GM23338 (cell line): ENCODE results near the gene PLS1. TPM values are rescaled to one million over a fixed set of nuclear protein-coding genes. Genes with fewer than 3 reads are reported as not detected.

ENCODE experiments used
- ATAC-seq: fragments of 200-7000 bp; cut with Tn5 transposase; 3 replicates; pipeline ENCODE4 v1.9.1; 2020
- DNase-seq: peaks from one replicate; pipeline ENCODE4 v3.0.0-alpha.2; 2015; ENCODE audit warnings: low spot score
- H2AFZ ChIP-seq: fragments of 200-600 bp; sonication (generic); 2 replicates; pipeline ENCODE4 v1.8.0; 2016; ENCODE audit warnings: antibody characterized with exemption, mild to moderate bottlenecking, moderate library complexity
- H3F3A ChIP-seq: fragments of 200-600 bp; sonication (generic); replicated peaks from 2 replicates; pipeline ENCODE4 v1.8.0; 2017; ENCODE audit warnings: antibody characterized with exemption, mixed run types, low read depth
- H3K27ac ChIP-seq: fragments of 200-600 bp; sonication (generic); 2 replicates; pipeline ENCODE4 v1.6.1; 2016; ENCODE audit warnings: low read depth
- H3K27me3 ChIP-seq: fragments of 200-600 bp; sonication (generic); 2 replicates; pipeline ENCODE4 v1.8.0; 2016; ENCODE audit warnings: mild to moderate bottlenecking, mixed run types, moderate library complexity; ENCODE audit not compliant: insufficient read depth
- H3K36me3 ChIP-seq: fragments of 200-600 bp; sonication (generic); 2 replicates; pipeline ENCODE4 v1.8.0; 2016; ENCODE audit warnings: mild to moderate bottlenecking; ENCODE audit not compliant: insufficient read depth
- H3K4me1 ChIP-seq: fragments of 200-600 bp; sonication (generic); 2 replicates; pipeline ENCODE4 v1.8.0; 2016; ENCODE audit warnings: mild to moderate bottlenecking, moderate library complexity; ENCODE audit not compliant: insufficient read depth
- H3K4me2 ChIP-seq: fragments of 200-600 bp; sonication (generic); 2 replicates; pipeline ENCODE4 v1.7.1; 2017; ENCODE audit warnings: mixed run types
- H3K4me3 ChIP-seq: fragments of 200-600 bp; sonication (generic); 2 replicates; pipeline ENCODE4 v1.6.1; 2016; ENCODE audit warnings: mixed run types
- H3K79me2 ChIP-seq: fragments of 200-600 bp; sonication (generic); replicated peaks from 2 replicates; pipeline ENCODE4 v1.8.0; 2017; ENCODE audit warnings: mild to moderate bottlenecking; ENCODE audit not compliant: insufficient read depth
- H3K9me2 ChIP-seq: fragments of 200-600 bp; sonication (generic); 2 replicates; pipeline ENCODE4 v1.8.0; 2017; ENCODE audit not compliant: insufficient read depth
- H4K20me1 ChIP-seq: fragments of 200-600 bp; sonication (generic); replicated peaks from 2 replicates; pipeline ENCODE4 v1.8.0; 2017; ENCODE audit warnings: mild to moderate bottlenecking; ENCODE audit not compliant: insufficient read depth
- H3K27ac Mint-ChIP-seq: 2 replicates; pipeline ENCODE4 v1.8.0; 2020; ENCODE audit warnings: inconsistent platforms, mild to moderate bottlenecking, moderate library complexity, mixed read lengths
- H3K27me3 Mint-ChIP-seq: 3 replicates; pipeline ENCODE4 v1.8.0; 2022; ENCODE audit warnings: low read depth, mild to moderate bottlenecking, moderate library complexity, mixed read lengths, inconsistent platforms; ENCODE audit not compliant: insufficient read depth, poor library complexity
- H3K36me3 Mint-ChIP-seq: 3 replicates; pipeline ENCODE4 v1.8.0; 2021; ENCODE audit warnings: low read depth, mild to moderate bottlenecking, inconsistent platforms, moderate library complexity, mixed read lengths
- H3K4me1 Mint-ChIP-seq: 3 replicates; pipeline ENCODE4 v1.8.0; 2020; ENCODE audit warnings: mild to moderate bottlenecking, inconsistent platforms, mixed read lengths
- H3K4me3 Mint-ChIP-seq: 3 replicates; pipeline ENCODE4 v1.8.0; 2021; ENCODE audit warnings: moderate library complexity, mild to moderate bottlenecking, inconsistent platforms, mixed read lengths
- H3K9me3 Mint-ChIP-seq: 3 replicates; pipeline ENCODE4 v1.8.0; 2020; ENCODE audit warnings: moderate library complexity, mild to moderate bottlenecking, inconsistent platforms, mixed read lengths
- EZH2 ChIP-seq: fragments of 200-600 bp; sonication (generic); IDR thresholded peaks from one replicate; pipeline ENCODE4 v1.8.0; 2017; ENCODE audit warnings: antibody characterized with exemption, mild to moderate bottlenecking, low read depth; ENCODE audit not compliant: unreplicated experiment
- EZH2phosphoT487 ChIP-seq: fragments of 200-600 bp; sonication (generic); IDR thresholded peaks from one replicate; pipeline ENCODE4 v1.8.1; 2018; ENCODE audit warnings: antibody characterized with exemption; ENCODE audit not compliant: unreplicated experiment
- NANOG ChIP-seq: IDR thresholded peaks from 2 replicates; pipeline ENCODE4 v1.6.1; 2016; ENCODE audit warnings: antibody characterized with exemption, borderline replicate concordance
- POLR2AphosphoS5 ChIP-seq: IDR thresholded peaks from 2 replicates; pipeline ENCODE4 v1.6.1; 2016; ENCODE audit warnings: antibody characterized with exemption, low read depth
- STAT1 ChIP-seq: IDR thresholded peaks from one replicate; pipeline ENCODE4 v1.6.1; 2016; ENCODE audit warnings: antibody characterized with exemption; ENCODE audit not compliant: unreplicated experiment
- ZNF114 ChIP-seq: fragments of 250-450 bp; sonication (Bioruptor Pico); IDR thresholded peaks from 2 replicates; pipeline ENCODE4 v1.5.0; 2020; ENCODE audit warnings: mild to moderate bottlenecking, moderate library complexity
- ZNF331 ChIP-seq: fragments of 250-450 bp; sonication (Bioruptor Pico); IDR thresholded peaks from 2 replicates; pipeline ENCODE4 v1.5.0; 2020; ENCODE audit warnings: low read depth, mild to moderate bottlenecking, moderate library complexity
- polyA plus RNA-seq: library from polyadenylated mRNA; unstranded; fragments of >200 nt; fragmentation: Nextera tagmentation; extraction: Ambion mirVana; gene quantifications from 2 replicates; pipeline ENCODE4 v1.2.1, GENCODE V29; 2016
- total RNA-seq: library from RNA; depleted of rRNA; stranded (reverse); fragments of >200 nt; shearing (Covaris generic); gene quantifications from 2 replicates; pipeline ENCODE4 v1.2.3, GENCODE V29; 2014
- TF ChIP-seq, protein P1 (sequence below), 2 experiments: fragments of 200-600 bp in 1 of 2; sonication (generic) in 1 of 2; conservative IDR thresholded peaks; 2 replicates each; pipeline versions ENCODE4 v1.5.1 to v1.6.1; 2016 to 2017; ENCODE audit warnings: antibody characterized with exemption in 2 of 2, low read depth in 2 of 2, mild to moderate bottlenecking in 2 of 2, moderate library complexity in 1 of 2
- TF ChIP-seq, protein P2 (sequence below): IDR thresholded peaks from 2 replicates; pipeline ENCODE4 v1.6.1; 2016; ENCODE audit warnings: antibody characterized with exemption
- TF ChIP-seq, protein P3 (sequence below): IDR thresholded peaks from one replicate; pipeline ENCODE4 v1.6.1; 2018; ENCODE audit warnings: antibody characterized with exemption; ENCODE audit not compliant: unreplicated experiment

The PLS1 gene
- total and polyA plus RNA-seq, 2 experiments from 2014 or later = 18.4 to 42.2 TPM

DNA sequence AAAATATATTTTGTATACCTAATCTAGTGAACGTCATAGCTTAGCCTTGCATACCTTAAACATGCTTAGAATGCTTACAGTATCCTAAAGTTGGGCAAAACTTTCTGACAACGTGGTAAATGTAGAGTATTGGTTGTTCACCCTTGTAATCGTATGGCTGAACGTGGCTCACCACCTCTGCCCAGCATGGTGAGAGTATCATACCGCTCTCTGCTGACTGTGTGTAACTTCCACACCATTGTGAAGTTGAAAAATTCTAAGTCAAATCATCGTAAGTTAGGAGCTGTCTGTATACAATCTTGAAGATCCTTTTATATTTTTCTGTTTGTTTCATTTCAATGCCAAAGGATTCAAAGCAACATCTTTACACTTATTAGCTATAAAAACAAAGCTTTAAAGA, 64.2 kb downstream of the PLS1 start:
- no peak for DNase-seq
- Histone ChIP-seq H3F3A (no peaks in the 10 kb centered on the region), H3K4me3 (no peak overlapping the region), H2AFZ (no peak overlapping the region), H3K79me2 (no peaks in the 10 kb centered on the region), H3K36me3 (no peaks in the 10 kb centered on the region), H3K4me2 (peak overlapping the region; percentile 52; the same call in 1 of the 2 replicates), H3K27me3 (no peaks in the 10 kb centered on the region), H3K9me2 (no peaks in the 10 kb centered on the region), H4K20me1 (no peaks in the 10 kb centered on the region; the same call in 1 of the 2 replicates), H3K27ac (no peak overlapping the region), H3K4me1 (peaks cover 35% of the 10 kb centered on the region)
- Mint-ChIP-seq H3K9me3 (no peaks in the 10 kb centered on the region), H3K4me1 (peaks cover 41% of the 10 kb centered on the region), H3K27me3 (peaks cover 4% of the 10 kb centered on the region), H3K27ac (peak overlapping the region; percentile 16; the same call in 1 of the 2 replicates), H3K4me3 (no peak overlapping the region), H3K36me3 (no peaks in the 10 kb centered on the region)
- no peak for TF ChIP-seq NANOG
- TF ChIP-seq, protein P1, sequence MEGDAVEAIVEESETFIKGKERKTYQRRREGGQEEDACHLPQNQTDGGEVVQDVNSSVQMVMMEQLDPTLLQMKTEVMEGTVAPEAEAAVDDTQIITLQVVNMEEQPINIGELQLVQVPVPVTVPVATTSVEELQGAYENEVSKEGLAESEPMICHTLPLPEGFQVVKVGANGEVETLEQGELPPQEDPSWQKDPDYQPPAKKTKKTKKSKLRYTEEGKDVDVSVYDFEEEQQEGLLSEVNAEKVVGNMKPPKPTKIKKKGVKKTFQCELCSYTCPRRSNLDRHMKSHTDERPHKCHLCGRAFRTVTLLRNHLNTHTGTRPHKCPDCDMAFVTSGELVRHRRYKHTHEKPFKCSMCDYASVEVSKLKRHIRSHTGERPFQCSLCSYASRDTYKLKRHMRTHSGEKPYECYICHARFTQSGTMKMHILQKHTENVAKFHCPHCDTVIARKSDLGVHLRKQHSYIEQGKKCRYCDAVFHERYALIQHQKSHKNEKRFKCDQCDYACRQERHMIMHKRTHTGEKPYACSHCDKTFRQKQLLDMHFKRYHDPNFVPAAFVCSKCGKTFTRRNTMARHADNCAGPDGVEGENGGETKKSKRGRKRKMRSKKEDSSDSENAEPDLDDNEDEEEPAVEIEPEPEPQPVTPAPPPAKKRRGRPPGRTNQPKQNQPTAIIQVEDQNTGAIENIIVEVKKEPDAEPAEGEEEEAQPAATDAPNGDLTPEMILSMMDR (conservative IDR thresholded peaks at IDR 0.05; ENCODE audit: low read depth in 2 of 2) = peak in 1 of 2 experiments; percentile 29; a peak in 2 of 4 replicates
- no peak for TF ChIP-seq POLR2AphosphoS5
- TF ChIP-seq ZNF114 = no peak
- no peak for TF ChIP-seq STAT1
- TF ChIP-seq EZH2 = no peak
- no peak for TF ChIP-seq ZNF331 (CRISPR knock-in tag)
- TF ChIP-seq, protein P2, sequence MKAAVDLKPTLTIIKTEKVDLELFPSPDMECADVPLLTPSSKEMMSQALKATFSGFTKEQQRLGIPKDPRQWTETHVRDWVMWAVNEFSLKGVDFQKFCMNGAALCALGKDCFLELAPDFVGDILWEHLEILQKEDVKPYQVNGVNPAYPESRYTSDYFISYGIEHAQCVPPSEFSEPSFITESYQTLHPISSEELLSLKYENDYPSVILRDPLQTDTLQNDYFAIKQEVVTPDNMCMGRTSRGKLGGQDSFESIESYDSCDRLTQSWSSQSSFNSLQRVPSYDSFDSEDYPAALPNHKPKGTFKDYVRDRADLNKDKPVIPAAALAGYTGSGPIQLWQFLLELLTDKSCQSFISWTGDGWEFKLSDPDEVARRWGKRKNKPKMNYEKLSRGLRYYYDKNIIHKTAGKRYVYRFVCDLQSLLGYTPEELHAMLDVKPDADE = no peak
- TF ChIP-seq EZH2phosphoT487 = no peak
- peak; percentile 60 for ATAC-seq

DNA sequence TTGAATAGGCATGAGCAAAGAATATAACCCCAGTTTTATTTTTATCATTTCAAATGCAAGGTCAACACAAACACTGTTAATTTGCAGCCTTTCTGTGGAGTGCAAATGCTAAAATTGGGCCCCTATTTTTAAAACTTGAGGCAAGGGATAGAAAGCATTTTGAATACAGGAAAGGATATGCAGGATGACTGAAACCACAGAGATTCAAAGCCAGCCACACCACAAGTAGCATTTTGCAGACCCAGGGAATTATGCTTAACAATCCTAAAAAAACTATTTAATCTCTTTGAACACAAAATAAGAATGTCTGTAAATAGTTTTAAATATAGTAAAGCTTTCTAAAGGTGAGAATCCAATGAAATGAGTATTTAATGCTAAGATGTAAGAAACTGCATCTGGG, 64.7 kb downstream of the PLS1 start:
- H3K27me3 Mint-ChIP-seq = peaks cover 4% of the 10 kb centered on the region
- peak overlapping the region; percentile 21; the same call in 1 of the 2 replicates for H3K27ac Mint-ChIP-seq
- no peaks in the 10 kb centered on the region for H3K27me3 ChIP-seq
- H3K4me1 ChIP-seq = peaks cover 39% of the 10 kb centered on the region
- H3K4me2 ChIP-seq = peak overlapping the region; percentile 52
- H3K36me3 ChIP-seq = no peaks in the 10 kb centered on the region
- H3K4me3 Mint-ChIP-seq = no peak overlapping the region
- H3K4me1 Mint-ChIP-seq = peaks cover 41% of the 10 kb centered on the region
- H3K27ac ChIP-seq = no peak overlapping the region
- DNase-seq (no peak), ATAC-seq (no peak)
- no peaks in the 10 kb centered on the region for H3K36me3 Mint-ChIP-seq
- H3K4me3 ChIP-seq = no peak overlapping the region
- no peaks in the 10 kb centered on the region for H3F3A ChIP-seq
- no peak overlapping the region for H2AFZ ChIP-seq
- no peaks in the 10 kb centered on the region for H3K9me3 Mint-ChIP-seq
- H4K20me1 ChIP-seq = no peaks in the 10 kb centered on the region; the same call in 1 of the 2 replicates
- H3K9me2 ChIP-seq = no peaks in the 10 kb centered on the region
- no peaks in the 10 kb centered on the region for H3K79me2 ChIP-seq
- TF ChIP-seq, protein P1 (conservative IDR thresholded peaks at IDR 0.05; ENCODE audit: low read depth in 2 of 2) = no peak
- TF ChIP-seq, protein P3, sequence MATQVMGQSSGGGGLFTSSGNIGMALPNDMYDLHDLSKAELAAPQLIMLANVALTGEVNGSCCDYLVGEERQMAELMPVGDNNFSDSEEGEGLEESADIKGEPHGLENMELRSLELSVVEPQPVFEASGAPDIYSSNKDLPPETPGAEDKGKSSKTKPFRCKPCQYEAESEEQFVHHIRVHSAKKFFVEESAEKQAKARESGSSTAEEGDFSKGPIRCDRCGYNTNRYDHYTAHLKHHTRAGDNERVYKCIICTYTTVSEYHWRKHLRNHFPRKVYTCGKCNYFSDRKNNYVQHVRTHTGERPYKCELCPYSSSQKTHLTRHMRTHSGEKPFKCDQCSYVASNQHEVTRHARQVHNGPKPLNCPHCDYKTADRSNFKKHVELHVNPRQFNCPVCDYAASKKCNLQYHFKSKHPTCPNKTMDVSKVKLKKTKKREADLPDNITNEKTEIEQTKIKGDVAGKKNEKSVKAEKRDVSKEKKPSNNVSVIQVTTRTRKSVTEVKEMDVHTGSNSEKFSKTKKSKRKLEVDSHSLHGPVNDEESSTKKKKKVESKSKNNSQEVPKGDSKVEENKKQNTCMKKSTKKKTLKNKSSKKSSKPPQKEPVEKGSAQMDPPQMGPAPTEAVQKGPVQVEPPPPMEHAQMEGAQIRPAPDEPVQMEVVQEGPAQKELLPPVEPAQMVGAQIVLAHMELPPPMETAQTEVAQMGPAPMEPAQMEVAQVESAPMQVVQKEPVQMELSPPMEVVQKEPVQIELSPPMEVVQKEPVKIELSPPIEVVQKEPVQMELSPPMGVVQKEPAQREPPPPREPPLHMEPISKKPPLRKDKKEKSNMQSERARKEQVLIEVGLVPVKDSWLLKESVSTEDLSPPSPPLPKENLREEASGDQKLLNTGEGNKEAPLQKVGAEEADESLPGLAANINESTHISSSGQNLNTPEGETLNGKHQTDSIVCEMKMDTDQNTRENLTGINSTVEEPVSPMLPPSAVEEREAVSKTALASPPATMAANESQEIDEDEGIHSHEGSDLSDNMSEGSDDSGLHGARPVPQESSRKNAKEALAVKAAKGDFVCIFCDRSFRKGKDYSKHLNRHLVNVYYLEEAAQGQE = no peak
- no peak for TF ChIP-seq ZNF331 (CRISPR knock-in tag)
